Left ventricle myocardium inferior (tissue), 1 donor: ENCODE data around the gene DDAH2. TPM values are rescaled to one million over a fixed set of nuclear protein-coding genes. Genes with fewer than 3 reads are reported as not detected.

Experiments used
- DNase-seq: peaks from one replicate; pipeline ENCODE4 v3.0.0-alpha.2; 2020
- H3K27ac ChIP-seq: fragments of 200-600 bp; replicated peaks from 2 replicates; pipeline ENCODE4 v1.8.0; 2021
- H3K27me3 ChIP-seq: fragments of 200-600 bp; 2 replicates; pipeline ENCODE4 v1.8.0; 2021; ENCODE audit warnings: low read depth
- H3K36me3 ChIP-seq: fragments of 200-600 bp; 2 replicates; pipeline ENCODE4 v1.8.0; 2021
- H3K4me1 ChIP-seq: fragments of 200-600 bp; 2 replicates; pipeline ENCODE4 v1.8.0; 2021
- H3K4me3 ChIP-seq: fragments of 200-600 bp; 2 replicates; pipeline ENCODE4 v1.8.0; 2021; ENCODE audit warnings: mild to moderate bottlenecking, moderate library complexity
- H3K9me3 ChIP-seq: fragments of 200-600 bp; replicated peaks from 2 replicates; pipeline ENCODE4 v1.8.0; 2021
- intact Hi-C: fragments of 100-400 bp; cut with micrococcal nuclease; formaldehyde crosslinking; loops from one replicate; pipeline ENCODE4 v1.11.0; 2022
- long read RNA-seq: library from polyadenylated mRNA; unstranded; transcript quantifications from one replicate; pipeline ENCODE4 v2.0.0, GENCODE V29; 2021
- total RNA-seq: library from RNA; stranded (reverse); fragmentation: NEBNext Ultra II Directional; extraction: Animal tissue kit (Norgen Biotek cat#: 25700); gene quantifications from one replicate; pipeline ENCODE4 v1.2.1, GENCODE V29; 2021
- TF ChIP-seq, protein P1 (sequence below): fragments of 200-600 bp; IDR thresholded peaks from 2 replicates; pipeline ENCODE4 v1.8.0; 2021; ENCODE audit warnings: antibody characterized with exemption, mild to moderate bottlenecking, borderline replicate concordance
- donor health status: DM: no; HTN: yes; CAD: no; lungs with severe emphysema.

Gene DDAH2, protein sequence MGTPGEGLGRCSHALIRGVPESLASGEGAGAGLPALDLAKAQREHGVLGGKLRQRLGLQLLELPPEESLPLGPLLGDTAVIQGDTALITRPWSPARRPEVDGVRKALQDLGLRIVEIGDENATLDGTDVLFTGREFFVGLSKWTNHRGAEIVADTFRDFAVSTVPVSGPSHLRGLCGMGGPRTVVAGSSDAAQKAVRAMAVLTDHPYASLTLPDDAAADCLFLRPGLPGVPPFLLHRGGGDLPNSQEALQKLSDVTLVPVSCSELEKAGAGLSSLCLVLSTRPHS
- total RNA-seq, result 36.1 TPM
- long read RNA-seq, transcript DDAH2-212 (6 exons, 1,688 nt), result minor isoform, 23 of 72 reads
- long read RNA-seq, transcript DDAH2-211 (7 exons, 1,330 nt), result minor isoform, 5 of 72 reads
- long read RNA-seq, transcript DDAH2-213 (7 exons, 1,688 nt), result major isoform, 27 of 72 reads
- long read RNA-seq, partial matches to known transcripts, result 1 of 72 reads
- long read RNA-seq, other reads (novel, unspliced or antisense), result 15 of 72 reads

DNA sequence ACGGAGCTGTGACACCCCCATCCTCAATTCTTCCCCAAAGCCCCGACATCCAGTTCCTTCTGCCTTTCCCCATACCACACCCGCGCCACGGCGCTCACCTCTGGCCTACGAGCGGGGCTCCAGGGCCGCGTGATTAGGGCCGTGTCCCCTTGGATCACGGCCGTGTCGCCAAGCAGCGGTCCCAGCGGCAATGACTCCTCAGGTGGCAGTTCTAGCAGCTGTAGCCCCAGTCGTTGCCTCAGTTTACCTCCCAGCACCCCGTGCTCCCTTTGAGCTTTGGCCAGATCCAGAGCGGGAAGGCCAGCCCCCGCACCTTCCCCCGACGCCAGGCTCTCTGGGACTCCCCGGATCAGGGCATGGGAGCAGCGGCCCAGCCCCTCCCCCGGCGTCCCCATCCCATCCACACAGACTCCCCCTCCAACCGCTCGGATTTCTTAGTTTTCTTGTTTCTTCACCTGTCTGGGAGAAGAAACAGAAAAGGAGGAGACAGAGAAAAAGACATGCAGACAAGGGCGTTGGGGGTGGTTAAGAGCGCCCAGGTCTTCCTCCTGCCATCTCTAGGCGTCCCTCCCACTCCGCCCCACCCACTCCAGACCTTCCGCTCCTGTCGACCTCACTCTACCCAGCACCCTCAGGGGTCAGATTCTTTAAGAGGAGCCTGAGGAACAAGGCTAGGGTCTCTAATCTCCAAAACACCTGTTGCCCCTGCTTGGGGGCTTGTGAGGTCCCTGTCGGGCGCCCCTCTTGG lies at the start of gene DDAH2:
Gene DDAH2 (minus strand): TSS at position 533 of the 748 bp plus-strand sequence. CDS start 138 bp downstream, at position 395.
- no peaks in the 10 kb centered on the region for H3K9me3 ChIP-seq
- H3K27me3 ChIP-seq, result no peaks in the 10 kb centered on the region
- intact Hi-C loops, result no loop called here
- TF ChIP-seq, protein P1, sequence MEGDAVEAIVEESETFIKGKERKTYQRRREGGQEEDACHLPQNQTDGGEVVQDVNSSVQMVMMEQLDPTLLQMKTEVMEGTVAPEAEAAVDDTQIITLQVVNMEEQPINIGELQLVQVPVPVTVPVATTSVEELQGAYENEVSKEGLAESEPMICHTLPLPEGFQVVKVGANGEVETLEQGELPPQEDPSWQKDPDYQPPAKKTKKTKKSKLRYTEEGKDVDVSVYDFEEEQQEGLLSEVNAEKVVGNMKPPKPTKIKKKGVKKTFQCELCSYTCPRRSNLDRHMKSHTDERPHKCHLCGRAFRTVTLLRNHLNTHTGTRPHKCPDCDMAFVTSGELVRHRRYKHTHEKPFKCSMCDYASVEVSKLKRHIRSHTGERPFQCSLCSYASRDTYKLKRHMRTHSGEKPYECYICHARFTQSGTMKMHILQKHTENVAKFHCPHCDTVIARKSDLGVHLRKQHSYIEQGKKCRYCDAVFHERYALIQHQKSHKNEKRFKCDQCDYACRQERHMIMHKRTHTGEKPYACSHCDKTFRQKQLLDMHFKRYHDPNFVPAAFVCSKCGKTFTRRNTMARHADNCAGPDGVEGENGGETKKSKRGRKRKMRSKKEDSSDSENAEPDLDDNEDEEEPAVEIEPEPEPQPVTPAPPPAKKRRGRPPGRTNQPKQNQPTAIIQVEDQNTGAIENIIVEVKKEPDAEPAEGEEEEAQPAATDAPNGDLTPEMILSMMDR, result peak; percentile 66
- peak within 1 kb of the TSS; percentile 93 for H3K4me3 ChIP-seq
- DNase-seq, result no peak
- H3K4me1 ChIP-seq, result peaks cover 64% of the 10 kb centered on the region
- H3K27ac ChIP-seq, result peak within 1 kb of the TSS; percentile 98
- peaks cover 62% of the 10 kb centered on the region for H3K36me3 ChIP-seq

DNA sequence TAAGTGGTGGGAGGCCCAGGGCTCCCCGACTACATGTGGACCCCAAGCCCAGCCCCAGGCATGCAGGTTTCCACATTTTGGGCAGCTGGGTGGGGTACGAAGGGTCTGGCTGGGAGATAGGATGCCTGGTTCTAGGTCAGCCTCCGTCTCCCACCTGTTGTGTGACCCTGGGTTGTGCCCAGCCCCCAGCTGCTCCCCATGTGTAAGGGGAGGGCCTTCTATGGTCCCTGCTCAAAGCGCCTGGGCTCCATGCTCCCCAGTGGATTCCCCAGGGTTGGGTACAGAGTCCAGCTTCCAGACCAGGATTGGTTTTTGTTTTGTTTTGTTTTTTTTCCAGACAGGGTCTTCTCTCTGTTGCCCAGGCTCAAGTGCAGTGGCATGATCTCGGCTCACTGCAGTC lies 49.1 kb upstream of the DDAH2 start:
- Histone ChIP-seq H3K27ac (peak overlapping the region; percentile 85), H3K36me3 (peaks cover 50% of the 10 kb centered on the region), H3K4me3 (no peak overlapping the region), H3K4me1 (peaks cover 15% of the 10 kb centered on the region), H3K27me3 (no peaks in the 10 kb centered on the region), H3K9me3 (no peaks in the 10 kb centered on the region)
- intact Hi-C loops, result no loop called here
- no peak for DNase-seq
- TF ChIP-seq, protein P1, result no peak

DNA sequence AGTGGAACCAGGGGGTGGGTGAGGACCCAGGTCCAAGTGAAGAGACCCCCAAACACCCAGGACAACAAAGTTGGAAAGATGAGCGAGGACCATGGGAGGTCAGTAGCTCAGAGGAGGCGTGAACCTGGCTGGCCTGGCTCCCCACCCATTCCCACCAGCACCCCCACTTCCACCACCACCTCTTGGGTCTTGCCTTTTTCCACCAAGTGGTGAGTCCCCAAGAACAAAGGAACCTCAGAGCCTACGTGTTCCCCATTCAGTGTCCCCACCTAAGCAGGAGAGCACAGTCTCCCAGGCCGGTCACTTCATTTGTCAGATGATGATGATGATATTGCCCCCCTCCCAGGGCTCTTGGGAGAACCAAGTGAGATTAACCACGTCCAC lies 48.6 kb upstream of the DDAH2 start:
- no peaks in the 10 kb centered on the region for H3K9me3 ChIP-seq
- no peak for DNase-seq
- intact Hi-C loops, result no loop called here
- H3K4me3 ChIP-seq, result no peak overlapping the region
- H3K4me1 ChIP-seq, result peaks cover 18% of the 10 kb centered on the region
- peaks cover 44% of the 10 kb centered on the region for H3K36me3 ChIP-seq
- TF ChIP-seq, protein P1, result no peak
- H3K27me3 ChIP-seq, result no peaks in the 10 kb centered on the region
- peak overlapping the region; percentile 85 for H3K27ac ChIP-seq

DNA sequence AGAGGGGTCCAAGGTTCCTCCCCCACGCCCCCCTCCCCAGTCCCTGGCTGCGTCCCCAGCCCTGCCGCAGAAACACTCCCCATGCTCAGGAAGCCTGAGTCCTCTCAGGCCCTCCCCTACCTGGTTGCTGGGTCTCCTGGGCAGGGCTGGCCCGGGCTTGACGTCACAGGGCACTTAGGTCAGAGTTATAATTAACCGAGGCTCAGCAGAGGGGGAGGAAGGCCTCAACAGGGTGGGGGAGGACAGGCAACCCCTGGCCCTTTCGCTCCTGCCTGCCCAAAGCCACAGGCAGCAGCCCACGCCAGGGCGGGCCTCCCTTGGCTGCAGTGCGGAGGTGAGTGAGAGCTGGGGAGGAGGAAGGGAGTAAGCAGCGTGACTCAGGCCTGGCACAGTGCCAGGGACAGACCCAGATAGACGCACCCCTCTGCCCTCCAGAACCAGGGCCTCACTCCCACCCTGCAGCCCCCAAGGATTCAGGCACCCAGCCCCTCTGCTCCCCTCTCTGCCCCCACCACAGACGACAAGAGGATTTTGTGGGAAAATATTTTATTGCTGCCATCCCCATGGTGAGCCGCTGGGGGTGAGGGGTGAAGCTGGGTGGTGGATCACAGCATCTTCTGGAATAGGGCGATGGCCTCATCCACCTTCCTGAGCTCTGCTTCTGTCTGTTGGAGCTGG lies 48.0 kb upstream of the DDAH2 start, which contains the start of gene VWA7:
Gene VWA7 (minus strand): TSS at position 340 of the 678 bp plus-strand sequence. CDS start 549 bp downstream, outside the sequence.
- Histone ChIP-seq H3K27me3 (no peaks in the 10 kb centered on the region), H3K27ac (peak within 1 kb of the TSS; percentile 85), H3K4me3 (peak within 1 kb of the TSS; percentile 57), H3K9me3 (no peaks in the 10 kb centered on the region), H3K36me3 (peaks cover 39% of the 10 kb centered on the region), H3K4me1 (peaks cover 18% of the 10 kb centered on the region)
- intact Hi-C loops, result no loop called here
- peak; percentile 68 for DNase-seq
- TF ChIP-seq, protein P1, result no peak

DNA sequence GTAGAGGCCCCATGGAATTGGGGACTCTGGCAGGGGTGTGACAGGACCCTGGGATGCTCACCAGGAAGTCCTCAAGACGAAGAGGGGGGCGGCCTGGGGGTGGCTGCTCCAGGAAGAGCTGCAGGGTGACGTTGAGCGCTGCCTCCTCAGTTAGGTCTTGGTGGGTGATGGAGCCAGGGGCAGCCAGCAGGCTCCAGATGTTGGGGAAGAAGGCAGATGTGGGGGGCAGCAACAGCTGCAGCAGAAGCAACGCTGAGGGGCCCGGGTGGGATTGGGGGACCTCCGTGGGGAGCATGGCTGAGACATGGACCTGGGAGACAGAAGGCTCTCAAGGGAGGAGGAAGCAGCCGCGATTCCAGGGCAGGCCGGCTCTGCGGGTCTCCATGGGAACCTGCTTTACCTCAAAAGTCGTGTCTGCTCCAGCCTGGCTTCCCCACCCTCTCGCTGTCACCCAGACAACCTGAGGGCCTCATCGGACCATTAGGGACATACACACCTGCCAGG lies 47.4 kb upstream of the DDAH2 start:
- no peaks in the 10 kb centered on the region for H3K9me3 ChIP-seq
- intact Hi-C loops, result no loop called here
- H3K27me3 ChIP-seq, result no peaks in the 10 kb centered on the region
- H3K27ac ChIP-seq, result peak overlapping the region; percentile 85
- peak overlapping the region; percentile 57 for H3K4me3 ChIP-seq
- H3K36me3 ChIP-seq, result peaks cover 33% of the 10 kb centered on the region
- no peak for DNase-seq
- TF ChIP-seq, protein P1, result no peak
- peaks cover 18% of the 10 kb centered on the region for H3K4me1 ChIP-seq
